GM19238 (cell line): ENCODE results near the gene C19orf12.
A peak's percentile ranks its signal among the peaks of the same experiment; 100 is the strongest.

Source experiments
- DNase-seq: peaks from one replicate; pipeline ENCODE4 v3.0.0; 2011; ENCODE audit warnings: low spot score; ENCODE audit not compliant: insufficient read length

Gene C19orf12

GRCh38 chr19:29714953-29715700 is at the start of gene C19orf12:
C19orf12 (minus strand) TSS chr19:29715261; CDS start chr19:29708413, 6,848 bp downstream.
- peak; percentile 55 for DNase-seq

- DNase-seq: no peak
Measured at GRCh38 chr19:29764361-29764760, 49.3 kb upstream of the C19orf12 start.

- DNase-seq: no peak
Measured at GRCh38 chr19:29763196-29763595, 48.1 kb upstream of the C19orf12 start.

DNA sequence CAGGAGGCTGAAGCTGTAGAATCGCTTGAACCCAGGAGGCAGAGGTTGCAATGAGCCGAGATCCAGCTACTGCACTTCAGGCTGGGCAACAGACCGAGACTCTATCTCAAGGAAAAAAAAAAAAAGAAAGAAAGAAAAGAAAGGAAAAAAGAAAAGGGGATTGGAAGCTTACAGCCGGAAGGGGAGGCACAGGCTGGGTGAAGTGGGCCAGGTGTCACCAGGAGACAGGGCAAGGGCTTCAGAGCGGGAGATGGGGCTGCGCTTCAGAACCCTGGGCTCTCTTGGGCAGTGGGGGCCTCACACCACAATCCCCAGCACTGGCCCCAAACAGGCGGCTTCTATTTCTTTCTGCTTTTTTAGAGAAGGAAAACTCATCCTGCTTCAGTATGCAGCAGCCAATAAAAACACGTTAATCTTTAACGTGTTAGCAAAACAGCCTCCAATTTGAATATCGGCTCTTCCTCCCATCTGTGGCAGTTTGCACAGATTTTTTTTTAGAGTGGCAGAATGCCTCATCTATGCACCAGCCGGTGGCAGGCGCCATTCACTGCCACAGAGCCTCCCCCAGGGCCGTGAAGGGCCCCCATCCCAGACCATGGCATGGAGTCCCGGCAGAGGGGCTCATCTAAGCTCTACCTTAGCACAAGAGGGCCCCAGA is 46.6 kb upstream of the C19orf12 start:
- no peak for DNase-seq

DNA sequence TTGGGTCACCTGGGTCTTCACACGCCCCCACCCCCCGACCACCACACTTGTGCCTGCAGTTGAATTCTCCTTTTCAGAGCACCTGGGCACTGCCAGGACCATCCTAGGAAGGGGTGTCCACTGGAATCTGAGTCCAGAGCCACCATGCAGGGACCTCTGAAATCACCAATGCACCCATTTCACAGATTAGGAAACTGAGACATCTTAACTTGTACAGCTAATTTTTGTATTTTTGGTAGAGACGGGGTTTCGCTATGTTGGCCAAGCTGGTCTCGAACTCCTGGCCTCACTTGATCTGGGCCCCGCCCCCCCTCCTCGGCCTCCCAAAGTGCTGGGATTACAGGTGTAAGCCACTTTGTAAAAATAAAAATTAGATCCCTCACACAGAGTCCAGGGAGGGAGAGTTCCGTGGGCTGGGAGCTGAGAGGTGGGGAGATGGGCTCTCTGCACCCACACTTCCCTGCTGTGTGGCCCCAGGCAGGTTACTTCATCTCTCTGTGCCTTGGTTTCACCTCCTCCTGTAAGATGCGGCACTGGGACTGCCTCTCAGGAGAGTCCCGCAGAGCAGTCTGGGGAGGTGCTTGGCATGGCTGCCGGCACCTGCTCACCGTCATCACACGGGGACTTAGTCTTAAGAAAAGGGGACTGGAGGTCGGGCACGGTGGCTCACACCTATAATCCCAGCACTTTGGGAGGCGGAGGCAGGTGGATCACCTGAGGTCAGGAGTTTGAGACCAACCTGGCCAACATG is 45.9 kb upstream of the C19orf12 start:
- DNase-seq: no peak

DNA sequence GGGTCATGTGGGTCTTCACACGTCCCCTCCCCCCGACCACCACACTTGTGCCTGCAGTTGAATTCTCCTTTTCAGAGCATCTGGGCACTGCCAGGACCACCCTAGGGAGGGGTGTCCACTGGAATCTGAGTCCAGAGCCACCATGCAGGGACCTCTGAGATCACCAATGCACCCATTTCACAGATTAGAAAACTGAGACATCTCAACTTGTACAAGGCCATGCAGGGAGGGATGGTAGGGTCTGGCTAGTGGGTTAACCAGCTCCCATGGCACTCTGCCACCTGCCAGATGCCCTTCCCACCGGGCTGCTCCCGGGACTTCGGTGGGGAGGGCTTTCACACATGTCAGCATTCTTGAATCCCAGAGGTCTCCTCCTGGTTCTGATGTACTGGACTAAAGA is 44.3 kb upstream of the C19orf12 start:
- no peak for DNase-seq

DNA sequence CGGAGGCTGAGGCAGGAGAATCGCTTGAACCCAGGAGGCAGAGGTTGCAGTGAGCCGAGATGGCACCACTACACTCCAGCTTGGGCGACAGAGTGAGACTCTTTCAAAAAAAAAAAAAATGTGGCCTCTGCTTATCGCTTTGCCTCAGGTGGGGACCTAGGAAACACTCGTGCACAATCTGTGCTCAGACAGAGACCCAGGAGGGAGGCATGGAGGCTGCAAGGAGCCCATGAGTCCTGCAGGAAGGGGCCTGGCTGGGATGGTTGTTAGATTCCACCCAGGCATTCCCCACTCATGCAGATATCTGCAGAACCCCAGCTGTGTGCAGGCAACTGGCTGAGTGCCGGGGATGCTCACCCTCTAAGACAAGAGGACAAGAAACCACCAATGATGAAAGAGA is 43.8 kb upstream of the C19orf12 start:
- no peak for DNase-seq

- no peak for DNase-seq
Measured at GRCh38 chr19:29757551-29757950, 42.5 kb upstream of the C19orf12 start.

GRCh38 chr19:29753934-29754305 is 38.9 kb upstream of the C19orf12 start:
- DNase-seq: no peak

GRCh38 chr19:29753190-29753933 is 38.3 kb upstream of the C19orf12 start:
- DNase-seq: no peak

DNA sequence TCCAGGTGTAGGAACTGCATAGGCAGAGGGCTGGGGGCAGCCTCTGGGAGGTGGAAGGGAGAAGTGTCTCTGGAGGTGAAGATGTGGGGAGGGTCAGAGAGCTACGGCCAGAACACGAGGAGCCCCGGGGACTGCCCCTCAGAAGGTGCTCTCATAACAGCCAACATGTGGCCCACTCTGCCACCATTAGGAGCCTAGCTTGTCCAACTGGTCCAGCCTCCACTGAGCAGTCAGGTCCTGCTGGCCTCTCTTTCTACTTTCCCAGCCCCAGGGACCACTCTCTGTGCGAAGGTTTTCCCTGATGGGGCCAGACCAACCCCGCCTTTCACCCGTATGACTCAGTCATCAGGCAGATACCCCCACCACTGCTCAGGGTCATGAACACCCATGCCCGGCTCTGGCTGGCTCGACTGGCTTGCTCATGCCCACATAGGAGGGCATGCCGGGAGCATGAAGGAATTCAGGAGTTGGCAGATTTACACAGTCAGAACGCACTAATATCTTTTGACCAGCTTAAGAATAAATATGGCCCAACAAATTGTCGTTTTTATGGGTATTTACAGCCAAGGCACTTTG is 37.5 kb upstream of the C19orf12 start:
- no peak for DNase-seq

GRCh38 chr19:29751932-29752331 is 36.9 kb upstream of the C19orf12 start:
- DNase-seq: no peak

- no peak for DNase-seq
Measured at GRCh38 chr19:29750001-29750400, 34.9 kb upstream of the C19orf12 start.

- no peak for DNase-seq
Measured at GRCh38 chr19:29748996-29749849, 34.2 kb upstream of the C19orf12 start.

- no peak for DNase-seq
Measured at GRCh38 chr19:29745253-29745652, 30.2 kb upstream of the C19orf12 start.

DNA sequence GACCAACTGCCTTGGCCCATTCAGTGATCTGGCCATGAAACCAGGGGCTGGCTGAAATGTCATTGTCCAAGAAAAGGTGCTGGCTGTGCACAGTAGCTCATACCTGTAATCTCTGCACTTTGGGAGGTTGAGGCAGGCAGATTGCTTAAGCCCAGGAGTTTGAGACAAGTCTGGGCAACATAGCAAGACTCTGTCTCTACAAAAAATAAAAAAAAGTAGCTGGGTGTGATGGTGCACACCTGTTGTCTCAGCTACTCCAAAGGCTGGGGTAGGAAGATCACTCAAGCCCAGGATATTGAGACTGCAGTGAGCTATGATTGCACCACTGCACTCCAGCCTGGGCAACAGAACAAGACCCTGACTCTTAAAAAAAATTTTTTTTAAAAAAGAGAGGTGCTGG is 28.6 kb upstream of the C19orf12 start:
- no peak for DNase-seq

GRCh38 chr19:29741776-29742175 is 26.7 kb upstream of the C19orf12 start:
- DNase-seq: no peak

DNA sequence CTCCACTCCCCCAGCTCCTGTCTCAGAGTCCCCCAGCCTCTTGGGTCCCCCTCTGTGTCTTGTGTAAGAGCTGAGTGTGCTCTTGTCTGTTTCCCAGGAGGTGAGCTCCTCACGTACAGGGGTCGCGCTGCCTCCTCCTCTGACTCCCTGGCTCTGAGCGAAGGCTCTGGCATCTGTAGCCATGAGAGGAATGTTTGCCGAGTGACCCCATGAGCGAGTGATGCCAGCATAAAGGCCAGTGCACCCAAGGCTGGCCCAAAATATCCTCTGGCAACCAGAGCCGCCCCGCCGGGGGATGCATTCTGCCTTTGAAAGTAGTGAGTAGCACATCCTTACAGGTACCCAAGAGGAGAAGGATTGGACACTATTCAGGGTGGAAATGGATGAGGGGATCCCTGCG is 26.2 kb upstream of the C19orf12 start:
- no peak for DNase-seq

- DNase-seq: no peak
Measured at GRCh38 chr19:29737461-29738000, 22.5 kb upstream of the C19orf12 start.

DNA sequence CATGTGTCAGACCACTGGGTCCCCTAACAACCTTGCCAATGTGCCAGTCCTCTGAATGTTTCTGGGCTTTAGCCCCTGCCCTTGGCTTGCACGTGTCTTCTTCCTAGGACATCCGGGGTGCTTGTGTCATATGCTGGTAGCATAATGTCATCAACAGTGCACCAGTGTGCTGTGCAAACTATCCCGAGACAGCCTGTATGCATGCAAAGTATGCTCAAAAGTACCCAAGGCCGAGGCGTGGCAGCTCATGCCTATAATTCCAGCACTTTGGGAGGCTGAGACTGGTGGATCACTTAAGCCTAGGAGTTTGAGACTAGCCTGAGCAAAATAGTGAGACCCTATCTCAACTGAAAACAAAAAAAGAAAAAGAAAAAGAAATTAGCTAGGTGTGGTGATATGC is 20.8 kb upstream of the C19orf12 start:
- no peak for DNase-seq
